MV-4-11 (cell line): ENCODE data around the gene FBLN1.
"Not testable (repeated sequence)": the region's sequence is repeated elsewhere in the genome, so short reads cannot be mapped to it uniquely, and the experiment has no call there.

Experiments
- DNase-seq: peaks from one replicate; lab custom pipeline; 2025; lab: John Stamatoyannopoulos, UW

The FBLN1 gene

DNA sequence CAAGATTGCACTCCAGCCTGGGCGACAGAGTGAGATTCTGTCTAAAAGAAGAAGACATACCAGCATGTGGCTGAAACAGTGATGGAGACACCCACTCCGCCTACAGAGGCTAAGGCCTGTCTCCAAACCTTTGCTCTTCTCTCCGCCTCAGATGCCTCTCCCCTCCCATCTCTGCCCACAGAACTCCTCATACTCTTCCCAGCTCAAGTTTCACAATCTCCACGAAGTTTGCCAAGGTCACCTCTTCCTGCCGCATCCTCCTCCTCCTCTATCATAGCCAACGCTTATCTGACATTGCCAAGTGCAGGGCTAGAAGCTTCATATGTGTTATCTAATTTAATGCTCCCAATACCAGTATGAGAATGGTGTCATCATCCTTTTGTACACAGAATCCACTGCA, 25.9 kb upstream of the FBLN1 start:
- no peak for DNase-seq

DNA sequence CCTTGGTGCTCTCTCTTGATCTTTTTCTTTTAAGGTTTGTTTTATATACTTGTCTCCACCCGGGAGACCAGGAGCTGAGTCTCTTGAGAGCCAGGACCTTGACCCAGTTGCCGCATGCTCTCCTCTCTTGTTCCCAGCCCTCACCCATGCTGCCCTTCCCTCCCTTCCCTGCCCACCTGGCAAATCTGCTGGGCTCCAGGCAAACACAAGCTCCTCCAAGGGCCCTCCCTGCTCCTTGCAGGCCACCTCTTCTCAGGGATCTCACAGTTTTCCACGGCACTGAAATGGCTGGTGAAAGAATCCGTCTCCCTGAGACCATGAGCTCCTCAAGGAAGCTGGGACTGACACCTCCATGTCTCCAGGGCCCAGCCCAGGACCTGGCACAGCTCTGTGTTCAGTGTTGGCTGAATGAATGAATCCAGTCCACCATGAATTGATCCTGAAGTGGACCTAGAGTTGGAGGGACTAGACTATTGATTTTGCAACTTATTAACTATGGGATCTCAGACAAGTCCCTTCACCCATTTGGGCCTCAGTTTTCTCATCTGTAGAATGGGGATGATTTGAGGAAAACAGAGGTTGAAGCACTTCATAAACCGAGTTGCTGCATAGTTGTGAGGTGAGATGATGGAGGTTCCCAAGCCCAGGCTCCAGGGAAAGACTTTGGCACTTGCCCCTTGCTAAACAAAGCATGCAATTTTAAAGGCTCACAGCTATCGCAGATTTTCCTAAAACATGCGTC, 25.1 kb upstream of the FBLN1 start:
- no peak for DNase-seq

DNA sequence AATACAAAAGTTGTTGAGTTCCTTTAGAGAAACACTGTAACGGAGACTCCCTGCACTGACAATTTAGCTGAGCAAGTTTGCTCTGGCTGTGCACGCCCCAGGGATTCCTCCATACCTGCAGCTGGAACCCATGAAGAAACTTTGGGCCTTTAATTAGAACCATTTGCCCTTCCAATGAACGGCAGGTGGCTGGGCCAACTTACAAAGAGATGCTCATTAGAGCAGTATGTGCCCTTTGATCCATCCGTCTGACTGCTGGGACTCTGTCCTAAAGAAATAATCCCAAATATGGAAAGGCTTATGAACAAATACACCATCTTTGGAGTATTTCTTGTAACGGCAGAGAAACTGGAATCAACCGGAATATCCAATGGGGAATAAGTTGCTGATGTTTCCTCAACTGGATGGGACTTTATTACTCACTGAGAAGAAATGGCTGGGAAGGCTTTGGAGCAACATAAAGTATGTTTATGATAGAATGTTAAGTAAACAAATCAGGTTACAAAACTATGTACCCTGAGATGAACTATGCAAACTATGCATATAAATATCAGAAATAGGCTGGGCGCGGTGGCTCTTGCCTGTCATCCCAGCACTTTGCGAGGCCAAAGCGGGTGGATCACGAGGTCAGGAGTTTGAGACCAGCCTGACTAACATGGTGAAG, 24.4 kb upstream of the FBLN1 start:
- DNase-seq, result no peak

DNA sequence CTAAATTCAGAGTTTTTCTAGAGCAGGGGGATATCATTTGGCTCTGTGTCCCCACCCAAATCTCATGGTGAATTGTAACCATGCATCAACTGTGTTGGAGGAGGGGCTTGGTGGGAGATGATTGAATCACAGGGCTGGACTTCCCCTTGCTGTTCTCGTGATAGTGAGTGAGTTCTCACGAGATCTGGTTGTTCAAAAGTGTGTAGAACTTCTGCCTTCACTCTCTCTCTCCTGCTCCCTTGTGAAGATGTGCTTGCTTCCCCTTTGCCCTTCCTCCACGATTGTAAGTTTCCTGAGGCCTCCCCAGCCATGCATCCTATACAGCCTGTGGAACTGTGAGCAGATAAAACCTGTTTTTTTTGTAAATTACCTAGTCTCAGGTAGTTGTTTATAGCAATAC, 22.0 kb upstream of the FBLN1 start:
- DNase-seq, result no peak

DNA sequence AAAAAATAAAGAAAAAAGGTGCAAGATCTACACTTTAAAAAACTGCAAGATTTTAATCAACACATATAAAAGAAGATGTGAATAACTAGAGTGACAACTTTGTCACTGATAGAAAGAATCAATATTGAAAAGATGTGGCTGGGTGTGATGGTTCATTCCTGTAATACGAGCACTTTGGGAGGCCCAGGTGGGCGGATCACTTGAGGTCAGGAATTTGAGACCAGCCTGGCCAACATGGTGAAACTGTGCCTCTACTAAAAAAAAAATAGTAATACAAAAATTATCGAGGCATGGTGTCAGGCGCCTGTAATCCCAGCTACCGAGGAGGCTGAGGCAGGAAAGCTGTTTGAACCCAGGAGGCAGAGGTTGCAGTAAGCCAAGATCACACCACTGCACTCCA, 21.0 kb upstream of the FBLN1 start:
- DNase-seq, result no peak

DNA sequence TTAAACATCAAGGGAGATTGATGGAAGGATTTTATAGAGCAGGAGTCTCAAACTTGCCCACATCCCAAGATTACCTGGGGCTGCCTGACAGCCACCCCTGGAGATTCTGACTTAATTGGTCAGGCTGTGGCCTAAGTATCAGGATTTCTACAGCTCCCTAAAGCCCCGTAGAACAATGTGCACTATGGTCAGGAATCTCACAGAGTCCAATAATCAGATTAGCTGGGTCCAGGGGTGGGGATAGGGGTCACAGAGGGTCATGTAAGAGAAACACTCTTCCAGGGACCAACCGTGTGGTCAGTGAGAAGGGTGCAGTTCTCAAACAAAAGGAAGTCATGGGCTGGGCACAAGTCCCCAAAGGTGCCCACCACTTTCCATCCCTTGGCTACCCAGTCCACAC, 20.5 kb upstream of the FBLN1 start:
- no peak for DNase-seq

DNA sequence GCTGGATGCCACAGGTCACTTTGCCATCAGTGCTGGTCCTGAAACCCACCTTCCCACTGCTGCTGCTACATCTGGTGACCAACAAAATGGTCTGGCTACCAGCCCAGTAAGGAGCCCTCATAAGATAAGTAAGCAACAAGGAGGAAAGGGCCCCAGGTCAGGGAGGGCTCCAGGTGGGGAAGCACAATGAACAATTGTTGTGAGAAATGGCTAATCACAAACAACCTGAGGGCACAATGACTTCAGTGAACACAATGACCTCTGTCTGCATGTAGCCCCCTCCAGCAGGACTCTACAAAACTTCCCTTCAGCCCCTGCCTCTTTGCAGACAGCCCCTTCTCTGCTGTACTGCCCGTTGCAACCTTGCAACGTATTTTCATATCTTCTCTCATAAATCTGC, 19.4 kb upstream of the FBLN1 start:
- no peak for DNase-seq

DNA sequence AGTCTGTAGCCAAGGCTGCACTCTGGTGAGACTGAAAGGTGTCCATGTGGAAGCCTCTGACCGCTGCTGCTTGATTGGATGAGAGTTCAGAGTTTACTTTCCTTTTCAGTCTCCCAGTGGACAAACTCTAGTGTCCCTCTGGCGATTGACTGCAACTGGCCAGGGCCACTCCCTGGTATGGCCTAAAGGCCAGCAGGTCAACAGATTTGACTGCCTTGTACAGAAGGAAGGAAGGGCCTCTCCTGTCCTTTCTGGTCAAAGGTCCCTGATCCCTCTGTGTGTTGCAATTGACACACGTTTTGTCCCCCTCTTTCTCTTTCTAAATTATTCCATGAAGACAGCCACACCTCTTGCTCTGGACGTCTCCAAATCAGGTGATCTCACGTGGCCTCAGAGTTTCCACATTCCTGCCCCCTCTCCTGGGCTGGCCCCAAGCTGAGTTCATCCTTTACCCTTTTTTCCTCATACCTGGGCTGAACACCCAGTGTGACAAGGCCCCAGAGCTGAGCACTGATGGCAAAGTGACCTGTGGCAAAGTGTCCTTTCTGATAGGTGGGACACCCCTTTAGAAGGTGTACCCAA, 18.7 kb upstream of the FBLN1 start:
- no peak for DNase-seq

DNA sequence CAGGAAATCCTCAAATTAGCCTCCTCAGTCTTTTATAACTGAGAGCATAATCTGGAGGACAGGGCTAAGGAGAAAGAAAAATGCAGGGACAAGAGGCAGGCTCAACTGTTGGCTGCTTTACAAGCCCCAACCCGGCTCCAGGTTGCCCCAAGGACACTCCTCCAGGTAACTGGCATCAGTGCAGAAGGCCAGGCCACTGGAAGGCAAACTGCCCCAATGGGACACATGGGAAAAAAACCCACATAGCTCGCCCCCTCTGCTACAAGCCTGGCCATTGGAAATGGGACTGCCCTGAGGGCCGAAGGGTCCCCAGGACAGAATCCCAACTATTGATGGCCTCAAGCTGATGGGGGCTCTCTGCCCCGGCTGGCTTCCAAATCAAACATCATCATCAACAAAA, 17.9 kb upstream of the FBLN1 start:
- no peak for DNase-seq

DNA sequence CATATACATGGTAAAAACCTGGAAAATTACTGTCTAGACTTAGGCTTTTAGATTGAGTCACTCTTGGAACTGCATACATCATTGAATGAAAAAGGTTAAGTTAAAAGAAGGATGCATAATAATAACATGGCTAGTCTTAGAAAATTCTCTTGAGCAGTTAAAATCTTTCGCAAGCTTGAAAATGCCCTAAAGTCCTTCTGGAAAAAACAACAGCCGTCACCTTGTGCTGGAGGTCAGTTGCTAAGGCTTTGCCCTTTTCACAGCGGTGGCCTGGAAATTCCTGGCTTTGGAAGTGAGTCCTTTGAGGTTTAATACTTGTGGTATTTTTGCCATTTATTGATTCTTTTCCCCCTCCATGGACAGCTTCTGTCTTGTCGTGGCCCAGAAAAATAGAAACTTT, 17.4 kb upstream of the FBLN1 start:
- DNase-seq, result no peak

DNA sequence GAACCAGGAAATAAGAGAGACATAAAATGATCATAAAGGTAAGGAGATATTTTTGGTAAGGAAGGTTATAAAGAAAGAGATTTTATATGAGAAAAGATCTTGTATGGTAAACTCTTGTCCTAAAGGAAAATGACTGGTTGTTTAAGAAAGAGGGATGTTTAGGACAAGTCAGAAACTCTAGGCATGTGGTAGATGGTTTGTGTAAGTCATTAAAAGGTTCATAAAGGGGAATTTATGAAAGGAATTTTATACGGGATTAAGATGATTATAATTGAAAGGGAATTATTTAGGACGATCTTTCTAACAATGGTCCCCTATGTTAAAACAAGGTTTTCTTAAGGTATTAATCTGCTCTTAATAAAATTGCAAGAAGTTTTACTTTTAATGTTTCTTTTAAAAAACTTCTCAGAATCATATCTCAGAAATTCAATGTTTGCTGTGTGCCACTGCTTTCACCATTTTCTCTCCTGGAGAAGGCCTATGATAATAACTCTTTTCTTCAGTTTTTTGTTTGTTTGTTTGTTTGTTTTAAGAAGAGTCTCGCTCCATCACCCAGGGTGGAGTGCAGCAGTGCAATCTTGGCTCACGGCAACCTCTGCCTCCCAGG, 13.8 kb upstream of the FBLN1 start:
- DNase-seq, result no peak

DNA sequence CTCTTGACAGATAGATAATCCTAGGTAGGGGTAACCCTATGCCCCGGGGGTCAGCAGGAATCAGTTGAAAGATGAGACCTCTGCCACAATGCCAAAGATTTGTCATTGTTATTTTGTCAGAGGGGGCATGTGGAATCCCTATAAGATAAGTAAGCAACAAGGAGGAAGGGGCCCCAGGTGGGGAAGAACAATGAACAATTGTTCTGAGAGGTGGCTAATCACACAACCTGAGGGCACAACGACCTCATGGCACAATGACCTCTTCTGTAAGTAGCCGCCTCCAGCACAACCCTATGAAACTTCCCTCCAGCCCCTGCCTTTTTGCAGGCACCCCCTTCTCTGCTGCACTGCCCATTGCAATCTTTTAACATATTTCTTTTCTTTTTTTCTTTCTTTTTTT, 11.8 kb upstream of the FBLN1 start:
- no peak for DNase-seq

DNA sequence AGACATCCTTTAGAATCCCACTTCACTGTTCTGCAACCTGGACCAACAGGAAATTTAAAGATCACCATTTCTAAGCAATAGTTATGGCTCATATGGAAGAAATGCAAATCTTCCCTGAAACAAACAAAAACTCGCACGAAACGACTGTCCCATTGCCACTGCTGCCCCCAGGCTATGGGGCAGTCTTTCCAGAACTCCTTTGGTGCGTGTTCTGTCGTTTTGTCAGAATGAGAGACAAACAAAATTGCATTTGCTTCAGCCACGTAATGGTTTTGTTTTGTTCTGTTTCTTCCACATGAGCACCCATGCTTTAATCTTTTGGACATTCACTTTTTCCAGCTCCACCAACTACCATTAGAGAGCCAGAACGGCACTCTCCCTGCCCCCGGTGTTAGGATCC, 10.8 kb upstream of the FBLN1 start:
- no peak for DNase-seq

DNA sequence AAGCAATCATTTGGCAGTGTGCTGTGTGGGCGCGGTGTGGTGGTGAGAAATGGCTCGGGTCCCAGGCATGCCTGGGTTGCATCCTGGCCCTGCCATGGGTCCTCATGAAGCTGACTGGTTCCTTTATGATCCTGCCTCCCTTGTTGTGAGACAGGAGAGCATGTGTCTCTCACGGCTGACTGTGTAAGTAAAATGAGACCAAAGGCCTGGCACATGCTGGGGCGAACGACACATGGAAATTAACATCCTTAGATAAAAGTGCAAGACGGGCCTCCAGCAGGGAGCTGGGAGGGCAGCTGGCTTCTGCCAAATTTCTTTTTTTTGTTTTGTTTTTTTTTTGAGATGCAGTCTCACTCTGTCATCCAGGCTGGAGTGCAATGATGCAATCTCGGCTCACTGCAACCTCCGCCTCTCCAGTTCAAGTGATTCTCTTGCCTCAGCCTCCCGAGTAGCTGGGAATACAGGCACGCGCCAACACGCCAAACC, 9.4 kb upstream of the FBLN1 start:
- DNase-seq, result no peak

DNA sequence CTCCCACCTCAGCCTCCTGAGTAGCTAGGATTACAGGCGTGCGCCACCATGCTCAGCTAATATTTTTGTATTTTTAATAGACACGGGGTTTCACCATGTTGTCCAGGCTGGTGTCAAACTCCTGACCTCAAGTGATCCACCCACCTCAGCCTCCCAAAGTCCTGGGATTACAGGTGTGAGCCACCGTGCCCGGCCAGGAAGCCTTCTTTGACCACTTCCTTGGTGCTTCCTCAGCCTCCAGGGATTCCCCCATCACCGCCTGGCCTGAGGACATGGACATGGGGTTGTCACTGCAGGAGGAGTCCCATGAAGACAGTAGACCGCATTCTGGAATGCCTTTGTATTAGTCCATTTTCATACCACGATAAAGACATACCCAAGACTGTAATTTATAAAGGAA, 8.4 kb upstream of the FBLN1 start:
- not testable (repeated sequence) for DNase-seq

DNA sequence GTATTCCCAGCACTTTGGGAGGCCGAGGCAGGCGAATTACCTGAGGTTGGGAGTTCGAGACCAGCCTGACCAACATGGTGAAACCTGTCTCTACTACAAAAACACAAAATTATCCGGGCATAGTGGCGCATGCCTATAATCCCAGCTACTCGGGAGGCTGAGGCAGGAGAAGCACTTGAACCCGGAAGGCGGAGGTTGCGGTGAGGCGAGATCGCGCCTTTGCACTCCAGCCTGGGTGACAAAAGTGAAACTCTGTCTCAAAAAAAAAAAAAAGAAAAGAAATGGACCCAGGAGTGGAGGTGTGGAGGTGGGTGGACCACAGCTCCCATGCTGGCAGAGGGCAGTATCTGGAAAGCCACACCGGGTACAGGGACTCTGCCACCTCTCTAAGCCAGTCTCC, 7.1 kb upstream of the FBLN1 start:
- not testable (repeated sequence) for DNase-seq

DNA sequence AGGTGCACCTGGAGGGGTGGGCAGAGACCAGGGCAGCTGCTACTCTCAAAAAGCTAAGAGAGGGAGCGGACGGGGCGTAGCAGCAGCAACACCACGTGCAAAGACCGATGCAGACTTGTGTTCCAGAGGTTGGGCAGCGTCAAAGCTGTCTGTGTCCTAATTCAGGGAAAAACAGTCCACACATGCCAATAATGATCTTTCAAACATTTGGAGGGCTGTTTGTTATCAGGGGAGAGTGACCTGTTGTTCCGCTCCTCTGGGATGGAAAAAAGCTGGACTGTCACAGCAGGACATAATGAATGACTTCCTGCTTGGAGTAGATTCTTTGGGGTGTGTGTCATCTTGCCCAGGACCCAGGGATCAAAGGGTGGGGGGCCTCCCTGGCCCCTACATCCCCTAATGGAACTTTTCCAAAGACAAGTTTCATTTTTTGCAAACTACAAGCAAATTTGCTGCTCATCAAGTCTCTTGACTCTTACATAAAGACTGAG, 6.2 kb upstream of the FBLN1 start:
- DNase-seq, result no peak

DNA sequence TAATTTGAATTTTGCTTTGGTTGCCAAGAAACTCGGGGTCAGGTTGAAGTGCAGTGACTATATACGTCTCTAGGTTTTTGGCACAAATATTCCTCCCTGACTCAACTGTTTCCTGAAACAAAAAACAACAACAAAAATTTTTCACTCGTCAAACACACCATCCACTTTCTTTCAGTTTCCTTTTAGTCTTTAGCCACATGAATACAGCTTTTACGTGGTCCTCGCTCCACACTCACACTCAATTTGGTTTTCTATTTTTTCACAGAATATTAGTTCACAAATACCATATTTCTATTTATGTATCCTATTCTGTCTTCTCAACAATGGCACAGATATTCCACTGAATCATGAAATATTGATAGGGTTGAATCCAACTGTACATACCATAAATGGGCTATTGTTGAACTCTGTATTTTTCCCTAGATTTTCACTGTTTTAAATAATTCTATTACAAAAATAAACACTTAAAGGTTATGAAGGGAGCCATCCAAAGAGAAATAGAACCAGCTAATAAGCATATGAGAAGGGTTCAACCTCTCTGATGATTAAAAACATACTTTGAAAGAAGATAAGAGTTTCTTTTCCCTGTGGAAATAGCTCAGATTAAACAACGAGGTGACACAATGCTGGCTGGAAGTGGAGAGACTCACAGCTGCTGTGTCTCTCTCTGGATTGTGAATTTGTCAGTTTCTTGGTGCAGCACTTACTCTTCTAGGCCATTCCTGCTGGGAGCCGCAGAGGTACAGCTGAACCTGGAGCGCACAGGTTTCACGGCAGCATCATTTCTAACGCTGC, 5.1 kb upstream of the FBLN1 start:
- no peak for DNase-seq

DNA sequence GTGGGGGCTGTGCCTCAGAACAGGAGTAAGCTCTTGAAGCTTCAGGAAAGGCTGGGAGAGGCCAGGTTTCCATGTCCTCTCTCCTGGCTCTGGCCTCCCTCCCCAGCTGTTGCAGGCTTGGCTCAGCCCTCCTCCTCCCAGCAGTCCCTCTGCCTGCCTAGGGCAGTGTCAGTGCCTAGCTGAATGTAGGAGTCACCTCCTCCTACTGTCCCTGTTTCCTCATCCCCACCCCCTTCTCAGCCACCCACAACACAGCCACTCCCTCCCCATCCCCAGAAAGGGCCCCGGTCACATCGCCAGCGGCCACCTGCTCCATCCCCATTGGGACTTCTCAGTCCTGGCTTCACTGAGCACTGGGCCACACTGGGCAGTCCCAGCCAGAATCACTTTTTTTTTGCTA, 2.9 kb upstream of the FBLN1 start:
- no peak for DNase-seq

DNA sequence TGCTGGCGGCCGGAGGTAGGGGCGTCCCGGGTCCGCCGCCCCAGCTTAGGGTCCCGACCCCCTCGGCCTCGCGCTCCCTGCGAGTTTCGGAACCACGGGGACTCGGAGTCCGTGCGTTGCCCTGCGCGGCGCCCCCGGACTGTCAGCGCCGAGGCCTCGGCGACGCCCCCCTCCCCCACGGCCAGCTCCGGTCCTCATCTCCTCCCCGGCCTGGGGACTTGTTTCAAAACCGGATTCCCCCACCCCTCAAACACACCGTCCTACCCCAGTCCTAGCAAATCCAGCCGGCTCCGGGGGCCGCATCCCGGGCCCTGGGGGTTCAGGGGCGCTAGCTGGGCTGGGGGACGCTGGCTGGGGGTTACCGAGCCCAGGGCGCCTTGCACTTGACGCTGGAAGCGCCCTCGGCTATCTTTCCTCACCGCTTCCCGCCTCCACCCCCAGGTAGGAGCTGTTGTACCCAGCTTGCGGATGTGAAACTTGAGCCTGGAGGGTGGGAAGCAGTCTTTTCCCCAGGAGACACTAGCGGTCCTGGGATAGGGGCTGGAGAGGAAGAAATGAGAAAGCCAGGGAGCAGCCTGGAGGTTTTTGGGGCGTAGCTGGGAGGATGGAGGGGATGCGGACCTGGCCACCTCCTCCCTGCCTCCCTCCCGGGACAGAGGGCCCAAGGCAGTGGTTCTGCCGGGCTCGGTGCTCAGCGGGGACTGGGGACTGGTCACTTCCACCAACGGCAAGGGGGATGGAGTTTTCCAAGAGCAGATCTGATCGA, 550 bp downstream of the FBLN1 start:
- no peak for DNase-seq

DNA sequence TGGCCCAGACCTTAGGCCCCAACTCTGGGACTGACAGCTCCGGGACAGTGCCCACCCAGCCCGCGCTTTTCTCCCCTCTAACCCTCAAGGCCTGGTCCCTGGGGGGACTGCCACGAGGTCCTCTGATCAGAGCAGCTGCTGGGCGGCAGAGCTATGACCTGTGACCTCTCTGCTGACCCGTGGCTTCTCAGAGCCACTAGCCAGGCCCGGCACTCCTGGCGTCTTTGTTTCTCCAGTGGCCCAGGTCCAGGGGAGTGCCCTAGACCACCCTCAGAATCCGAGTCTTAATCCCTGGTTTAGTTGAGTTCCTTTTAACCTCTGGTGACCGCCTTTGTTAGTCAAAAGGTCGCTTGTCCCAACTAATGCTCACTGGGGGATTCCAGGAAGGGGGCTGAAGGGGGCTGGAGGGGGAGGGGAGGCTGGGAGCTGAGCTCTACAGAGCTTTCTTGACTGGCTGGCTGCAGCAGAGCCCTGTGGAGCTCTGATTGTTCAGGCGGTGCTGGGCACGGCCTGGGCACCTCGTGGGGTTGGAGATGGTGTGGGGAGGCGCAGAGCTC, 1.2 kb downstream of the FBLN1 start:
- DNase-seq, result no peak
